Stimulated activated CD4-positive, alpha-beta T cell treated with anti-CD3 and anti-CD28 coated beads, Interleukin-2, amount 100 ng/mL, for 48 hours (primary cell): ENCODE measurements around the gene CD248.
"Not testable (repeated sequence)": the region's sequence is repeated elsewhere in the genome, so short reads cannot be mapped to it uniquely, and the experiment has no call there.

ENCODE experiments used
- DNase-seq, 2 donors: peaks; one replicate each; pipeline ENCODE4 v3.0.0-alpha.2; 2020

The CD248 gene

GRCh38 chr11:66328031-66328301, 11.1 kb upstream of the CD248 start:
- no peak for DNase-seq

- DNase-seq = no peak
Measured at GRCh38 chr11:66327171-66328030, 10.6 kb upstream of the CD248 start.

- DNase-seq = no peak
Measured at GRCh38 chr11:66326261-66327111, 9.6 kb upstream of the CD248 start.

- DNase-seq = no peak
Measured at GRCh38 chr11:66325263-66325671, 8.4 kb upstream of the CD248 start.

GRCh38 chr11:66324664-66325063, 7.8 kb upstream of the CD248 start:
- DNase-seq = no peak

GRCh38 chr11:66323684-66324083, 6.8 kb upstream of the CD248 start:
- DNase-seq = no peak

GRCh38 chr11:66322732-66323427, 6.0 kb upstream of the CD248 start:
- DNase-seq = no peak

- DNase-seq = no peak
Measured at GRCh38 chr11:66321606-66322005, 4.8 kb upstream of the CD248 start.

GRCh38 chr11:66320748-66321147, 3.9 kb upstream of the CD248 start:
- not testable (repeated sequence) for DNase-seq

GRCh38 chr11:66320289-66320688, 3.4 kb upstream of the CD248 start:
- not testable (repeated sequence) for DNase-seq

- no peak for DNase-seq
Measured at GRCh38 chr11:66318600-66318970, 1.7 kb upstream of the CD248 start.

- no peak for DNase-seq
Measured at GRCh38 chr11:66317723-66318599, 1.1 kb upstream of the CD248 start.

GRCh38 chr11:66317322-66317722, 478 bp upstream of the CD248 start:
- DNase-seq = no peak

GRCh38 chr11:66315921-66316811, 678 bp downstream of the CD248 start:
- DNase-seq = no peak

- no peak for DNase-seq
Measured at GRCh38 chr11:66315498-66315885, 1.4 kb downstream of the CD248 start.

GRCh38 chr11:66314561-66315497, 2.0 kb downstream of the CD248 start:
- no peak for DNase-seq

- DNase-seq = no peak
Measured at GRCh38 chr11:66314186-66314501, 2.7 kb downstream of the CD248 start.

GRCh38 chr11:66313321-66314185, 3.3 kb downstream of the CD248 start:
- no peak for DNase-seq

- peak; percentile 91 to 98 for DNase-seq
Measured at GRCh38 chr11:66312549-66313320, 4.1 kb downstream of the CD248 start.
